Gastroesophageal sphincter (tissue), 3 donors: ENCODE data around the gene STAM2.

ENCODE experiments used
- CTCF ChIP-seq, 4 experiments: fragments of 200-600 bp in 2 of 4; fragments of 450-650 bp in 2 of 4; sonication (generic) in 1 of 4; IDR thresholded peaks; one replicate each; pipeline ENCODE4 v1.5.1; 2017 to 2019; ENCODE audit warnings: antibody characterized with exemption in 4 of 4, mild to moderate bottlenecking in 2 of 4, moderate library complexity in 2 of 4
- POLR2AphosphoS5 ChIP-seq: sonication (generic); formaldehyde crosslinking; IDR thresholded peaks from one replicate; pipeline ENCODE4 v1.6.1; 2017; ENCODE audit warnings: antibody characterized with exemption

GRCh38 chr2:152086231-152086630 lies 89.3 kb downstream of the STAM2 start:
- TF ChIP-seq CTCF (IDR thresholded peaks at IDR 0.05) (no peak), POLR2AphosphoS5 (no peak)
